Activated T-helper 2 cell treated with anti-CD3 and anti-CD28 coated beads, Interferon-gamma antibody, Interleukin-2, Interleukin-4, amounts not matched to agents 10 μg/mL and 5 μg/mL and 100 μg/mL, durations not matched to agents 14 hours and 24 hours and 36 hours (primary cell): Measurements from ENCODE around the gene DCAF8L2. TPM values are rescaled to one million over a fixed set of nuclear protein-coding genes. Genes with fewer than 3 reads are reported as not detected.
"Not testable (repeated sequence)": the region's sequence is repeated elsewhere in the genome, so short reads cannot be mapped to it uniquely, and the experiment has no call there.

Source experiments
- DNase-seq: peaks from one replicate; pipeline ENCODE4 v3.0.0; 2021; ENCODE audit warnings: low spot score
- H3K27ac Mint-ChIP-seq: one replicate; pipeline ENCODE4 v1.8.0; 2021; ENCODE audit warnings: mixed read lengths
- H3K27me3 Mint-ChIP-seq: one replicate; pipeline ENCODE4 v1.8.0; 2021; ENCODE audit warnings: low read depth, mixed read lengths
- H3K36me3 Mint-ChIP-seq: one replicate; pipeline ENCODE4 v1.8.0; 2021; ENCODE audit warnings: low read depth, mixed read lengths
- H3K4me1 Mint-ChIP-seq: one replicate; pipeline ENCODE4 v1.8.0; 2021; ENCODE audit warnings: low read depth, mixed read lengths
- H3K4me3 Mint-ChIP-seq: one replicate; pipeline ENCODE4 v1.8.0; 2021; ENCODE audit warnings: low read depth, mild to moderate bottlenecking, moderate library complexity, mixed read lengths
- H3K9me3 Mint-ChIP-seq: one replicate; pipeline ENCODE4 v1.8.0; 2021; ENCODE audit warnings: mixed read lengths
- intact Hi-C: fragments of 100-400 bp; cut with micrococcal nuclease; formaldehyde crosslinking; loops from one replicate; pipeline ENCODE4 v1.15.1; 2023
- total RNA-seq: library from RNA; stranded (reverse); gene quantifications from 2 replicates; pipeline ENCODE4 v1.2.3, GENCODE V29; 2022

Gene DCAF8L2
- total RNA-seq, 1 donor from 2014 or later, result not detected

- DNase-seq, result no peak
- H3K4me3 Mint-ChIP-seq, result no peak overlapping the region
- no peaks in the 10 kb centered on the region for H3K36me3 Mint-ChIP-seq
- intact Hi-C loops, result no loop called here
- no peaks in the 10 kb centered on the region for H3K4me1 Mint-ChIP-seq
- no peaks in the 10 kb centered on the region for H3K27me3 Mint-ChIP-seq
- H3K9me3 Mint-ChIP-seq, result peaks cover 8% of the 10 kb centered on the region
- no peak overlapping the region for H3K27ac Mint-ChIP-seq
Observed at GRCh38 chrX:27608671-27609070, 18.5 kb downstream of the DCAF8L2 start.

DNA sequence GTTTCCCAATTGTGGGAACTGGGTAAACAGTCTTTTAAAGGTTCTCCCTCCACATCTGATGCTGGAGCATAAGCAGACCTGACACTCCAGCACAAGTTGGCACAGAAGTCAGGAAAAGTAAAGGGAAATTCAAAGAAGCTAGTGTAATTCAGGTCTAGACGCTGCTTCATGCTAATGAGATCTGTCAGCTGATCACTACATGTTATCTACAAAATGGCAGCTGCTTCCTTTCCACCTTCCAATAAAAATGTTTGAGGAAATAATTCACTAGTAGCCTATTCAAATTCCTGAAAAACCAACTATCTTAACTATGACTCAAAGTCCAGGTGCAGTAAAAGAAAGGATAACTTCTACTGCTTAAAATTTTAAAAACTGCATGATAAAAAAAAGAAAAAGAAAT lies 29.3 kb downstream of the DCAF8L2 start:
- no peak overlapping the region for H3K27ac Mint-ChIP-seq
- H3K4me3 Mint-ChIP-seq, result no peak overlapping the region
- H3K9me3 Mint-ChIP-seq, result no peaks in the 10 kb centered on the region
- H3K27me3 Mint-ChIP-seq, result no peaks in the 10 kb centered on the region
- no peak for DNase-seq
- intact Hi-C loops, result no loop called here
- no peaks in the 10 kb centered on the region for H3K36me3 Mint-ChIP-seq
- no peaks in the 10 kb centered on the region for H3K4me1 Mint-ChIP-seq

- Mint-ChIP-seq H3K27me3 (no peaks in the 10 kb centered on the region), H3K9me3 (no peaks in the 10 kb centered on the region), H3K4me3 (no peak overlapping the region), H3K36me3 (no peaks in the 10 kb centered on the region), H3K4me1 (no peaks in the 10 kb centered on the region), H3K27ac (no peak overlapping the region)
- intact Hi-C loops, result no loop called here
- DNase-seq, result no peak
Observed at GRCh38 chrX:27619975-27620374, 29.8 kb downstream of the DCAF8L2 start.

- Mint-ChIP-seq H3K4me1 (no peaks in the 10 kb centered on the region), H3K27ac (no peak overlapping the region), H3K27me3 (no peaks in the 10 kb centered on the region), H3K4me3 (no peak overlapping the region), H3K9me3 (peaks cover 3% of the 10 kb centered on the region), H3K36me3 (no peaks in the 10 kb centered on the region)
- intact Hi-C loops, result no loop called here
- no peak for DNase-seq
Observed at GRCh38 chrX:27622883-27623282, 32.7 kb downstream of the DCAF8L2 start.

DNA sequence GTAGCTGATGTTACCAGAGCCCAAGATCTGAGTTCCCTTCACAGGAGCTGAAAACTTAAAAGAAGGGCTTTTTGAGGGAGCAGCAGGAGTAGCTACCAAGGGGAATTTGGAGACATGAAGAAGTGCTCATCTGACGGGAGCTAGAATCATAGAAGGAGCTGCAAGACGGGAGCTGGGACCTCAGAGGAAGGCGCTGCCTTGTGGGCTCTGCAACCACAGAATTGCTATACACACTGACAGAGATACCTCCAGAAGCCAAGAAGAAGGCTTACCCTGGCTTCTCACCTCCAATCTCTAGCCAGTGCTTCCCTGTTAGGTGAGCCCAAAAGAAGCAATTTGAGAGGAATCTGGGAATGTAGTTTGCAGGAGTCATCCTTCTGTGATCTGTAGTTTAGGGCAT lies 35.9 kb downstream of the DCAF8L2 start:
- Mint-ChIP-seq H3K4me1 (no peaks in the 10 kb centered on the region), H3K4me3 (no peak overlapping the region), H3K27me3 (no peaks in the 10 kb centered on the region), H3K9me3 (peaks cover 8% of the 10 kb centered on the region), H3K36me3 (no peaks in the 10 kb centered on the region), H3K27ac (no peak overlapping the region)
- intact Hi-C loops, result no loop called here
- DNase-seq, result no peak

DNA sequence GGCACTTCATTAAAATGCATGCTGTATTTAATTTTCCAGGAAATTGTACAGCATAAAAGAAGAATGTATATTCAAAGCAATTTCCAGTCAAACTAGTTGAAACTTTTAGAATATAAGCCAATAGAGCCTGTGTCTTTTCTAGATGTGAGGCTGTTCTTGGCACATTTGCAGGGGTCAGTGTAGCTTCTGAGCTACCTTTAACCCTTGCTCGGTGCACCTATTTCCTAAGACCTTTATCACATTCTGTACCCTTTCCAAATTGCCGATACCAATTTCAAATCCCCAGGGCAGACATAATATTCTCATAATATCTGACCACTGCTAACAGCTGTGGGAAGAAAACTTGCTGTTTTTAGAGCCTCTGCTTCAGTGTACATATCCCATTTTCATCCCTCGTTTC lies 43.2 kb downstream of the DCAF8L2 start:
- intact Hi-C loops, result no loop called here
- Mint-ChIP-seq H3K27me3 (no peaks in the 10 kb centered on the region), H3K27ac (no peak overlapping the region), H3K9me3 (peaks cover 8% of the 10 kb centered on the region), H3K36me3 (no peaks in the 10 kb centered on the region), H3K4me3 (no peak overlapping the region), H3K4me1 (no peaks in the 10 kb centered on the region)
- DNase-seq, result no peak

DNA sequence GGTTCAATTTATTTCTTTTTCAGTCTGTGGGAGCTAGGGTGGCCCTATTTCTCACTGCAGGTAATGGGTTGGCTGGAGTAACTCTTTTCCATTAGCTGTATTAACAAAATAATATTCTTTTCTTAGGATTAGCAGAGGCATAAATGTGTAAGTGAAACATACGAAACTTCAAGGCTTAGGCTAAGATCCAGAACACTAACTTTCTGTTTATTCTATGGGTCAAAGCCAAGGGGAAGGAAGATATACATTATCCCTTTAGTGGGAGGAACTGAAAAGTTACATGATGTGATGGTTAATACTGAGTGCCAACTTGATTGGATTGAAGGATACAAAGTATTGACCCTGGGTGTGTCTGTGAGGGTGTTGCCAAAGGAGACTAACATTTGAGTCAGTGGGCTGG lies 66.4 kb downstream of the DCAF8L2 start:
- intact Hi-C loops, result no loop called here
- no peaks in the 10 kb centered on the region for H3K36me3 Mint-ChIP-seq
- no peaks in the 10 kb centered on the region for H3K4me1 Mint-ChIP-seq
- no peak overlapping the region for H3K4me3 Mint-ChIP-seq
- H3K27me3 Mint-ChIP-seq, result no peaks in the 10 kb centered on the region
- no peak overlapping the region for H3K27ac Mint-ChIP-seq
- no peak for DNase-seq
- H3K9me3 Mint-ChIP-seq, result no peaks in the 10 kb centered on the region

GRCh38 chrX:27660878-27661277 lies 70.7 kb downstream of the DCAF8L2 start:
- Mint-ChIP-seq H3K36me3 (no peaks in the 10 kb centered on the region), H3K27me3 (no peaks in the 10 kb centered on the region), H3K4me1 (no peaks in the 10 kb centered on the region), H3K4me3 (no peak overlapping the region), H3K9me3 (no peaks in the 10 kb centered on the region), H3K27ac (no peak overlapping the region)
- intact Hi-C loops, result no loop called here
- no peak for DNase-seq

GRCh38 chrX:27671234-27671633 lies 81.1 kb downstream of the DCAF8L2 start:
- intact Hi-C loops, result no loop called here
- Mint-ChIP-seq H3K36me3 (no peaks in the 10 kb centered on the region), H3K4me3 (no peak overlapping the region), H3K27ac (no peak overlapping the region), H3K4me1 (no peaks in the 10 kb centered on the region), H3K27me3 (no peaks in the 10 kb centered on the region), H3K9me3 (peaks cover 4% of the 10 kb centered on the region)
- DNase-seq, result no peak

GRCh38 chrX:27674491-27674890 lies 84.3 kb downstream of the DCAF8L2 start:
- intact Hi-C loops, result no loop called here
- Mint-ChIP-seq H3K27me3 (no peaks in the 10 kb centered on the region), H3K4me3 (no peak overlapping the region), H3K36me3 (no peaks in the 10 kb centered on the region), H3K27ac (no peak overlapping the region), H3K4me1 (no peaks in the 10 kb centered on the region), H3K9me3 (no peaks in the 10 kb centered on the region)
- DNase-seq, result no peak

- Mint-ChIP-seq H3K9me3 (no peaks in the 10 kb centered on the region), H3K4me1 (no peaks in the 10 kb centered on the region), H3K36me3 (no peaks in the 10 kb centered on the region), H3K27me3 (no peaks in the 10 kb centered on the region), H3K27ac (no peak overlapping the region), H3K4me3 (no peak overlapping the region)
- DNase-seq, result no peak
- intact Hi-C loops, result no loop called here
Observed at GRCh38 chrX:27675493-27675892, 85.3 kb downstream of the DCAF8L2 start.

DNA sequence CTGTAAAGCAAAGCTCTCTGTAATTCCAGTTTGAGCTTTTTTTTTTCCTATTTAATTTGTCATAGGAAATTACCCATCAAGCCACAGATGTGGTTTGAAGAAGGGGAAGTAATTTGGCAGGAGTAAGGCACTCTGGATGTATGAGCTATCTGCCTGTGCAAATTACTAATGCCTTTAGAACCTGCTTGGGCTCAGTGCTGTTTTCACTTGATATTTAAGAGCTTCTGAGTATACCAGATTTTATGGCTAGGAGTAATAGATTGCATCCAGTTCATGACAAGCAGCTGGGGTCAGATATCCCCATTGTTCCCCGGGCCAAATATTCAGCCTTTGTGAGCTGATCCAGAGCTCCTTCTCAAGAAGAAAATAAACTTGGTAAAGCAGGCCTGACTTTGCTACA lies 89.1 kb downstream of the DCAF8L2 start:
- no peaks in the 10 kb centered on the region for H3K36me3 Mint-ChIP-seq
- intact Hi-C loops, result no loop called here

DNA sequence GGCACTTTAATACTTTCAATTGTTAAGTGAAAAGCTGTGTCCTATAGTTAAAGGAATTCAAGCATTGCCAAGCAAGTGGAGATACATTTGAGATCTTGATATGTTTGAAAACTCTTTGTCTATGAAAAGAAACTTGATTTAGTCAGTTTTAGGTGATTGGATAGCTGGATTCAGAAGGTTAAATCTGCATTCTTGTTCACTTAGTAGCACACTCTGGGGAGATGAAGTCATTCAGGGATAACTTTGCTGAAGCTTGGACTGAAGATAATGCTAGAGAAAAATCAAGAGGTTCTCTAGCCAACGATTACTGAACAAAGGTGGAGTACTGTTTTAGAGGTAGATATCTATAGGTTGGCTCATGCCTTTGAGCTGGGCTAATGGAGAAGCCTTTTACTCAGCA lies 90.6 kb downstream of the DCAF8L2 start:
- H3K9me3 Mint-ChIP-seq, result no peaks in the 10 kb centered on the region
- no peak for DNase-seq
- no peak overlapping the region for H3K27ac Mint-ChIP-seq
- H3K36me3 Mint-ChIP-seq, result no peaks in the 10 kb centered on the region
- intact Hi-C loops, result no loop called here
- no peak overlapping the region for H3K4me3 Mint-ChIP-seq
- no peaks in the 10 kb centered on the region for H3K4me1 Mint-ChIP-seq
- H3K27me3 Mint-ChIP-seq, result no peaks in the 10 kb centered on the region

More for the DNA sequence above, 89.1 kb downstream of the DCAF8L2 start:
- H3K4me3 Mint-ChIP-seq, result no peak overlapping the region
- no peaks in the 10 kb centered on the region for H3K4me1 Mint-ChIP-seq
- no peak for DNase-seq
- H3K27ac Mint-ChIP-seq, result no peak overlapping the region
- H3K27me3 Mint-ChIP-seq, result no peaks in the 10 kb centered on the region
- no peaks in the 10 kb centered on the region for H3K9me3 Mint-ChIP-seq

DNA sequence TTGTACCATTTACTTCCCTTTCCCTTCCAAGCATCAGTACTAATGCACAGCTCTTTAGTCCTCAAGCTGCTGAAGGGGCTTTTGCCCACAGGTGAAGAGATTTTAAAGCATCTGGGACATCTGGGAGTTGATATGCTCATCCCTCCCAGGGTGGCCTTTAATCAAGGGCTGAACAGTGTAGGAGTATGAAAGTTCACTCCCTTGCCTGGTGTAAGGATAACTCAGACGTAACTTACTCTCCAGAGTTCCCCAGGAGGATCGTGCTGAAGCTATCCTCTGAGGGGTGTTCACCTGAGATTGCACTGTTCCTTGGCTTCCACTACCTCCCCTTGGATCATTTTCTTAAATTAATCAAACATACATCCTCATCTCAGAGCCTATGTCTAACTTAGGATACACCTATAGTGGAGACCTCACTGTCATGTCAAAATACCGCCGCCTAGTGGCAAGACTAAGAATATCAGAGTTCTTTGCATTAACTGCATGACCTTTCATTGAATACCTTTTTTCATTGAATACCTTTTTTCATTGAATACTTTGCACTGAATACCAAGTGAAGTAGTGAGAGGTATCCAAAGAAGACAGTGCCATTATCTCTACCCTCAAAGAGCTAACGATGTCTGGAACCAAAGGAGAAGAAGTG lies 93.5 kb downstream of the DCAF8L2 start:
- H3K4me3 Mint-ChIP-seq, H3K36me3 Mint-ChIP-seq, H3K27ac Mint-ChIP-seq, H3K9me3 Mint-ChIP-seq, H3K27me3 Mint-ChIP-seq, intact Hi-C loops, DNase-seq, H3K4me1 Mint-ChIP-seq: not testable (repeated sequence)
